Endodermal cell (in vitro differentiated cells): Measurements from ENCODE around the gene SLC24A3. TPM values are rescaled to one million over a fixed set of nuclear protein-coding genes. Genes with fewer than 3 reads are reported as not detected.

Experiments
- DNase-seq: peaks from one replicate; pipeline ENCODE4 v3.0.0-alpha.2; 2017
- H3K27ac ChIP-seq: 2 replicates; pipeline ENCODE4 v1.5.1; 2013; ENCODE audit warnings: mild to moderate bottlenecking, low read depth, low read length, moderate library complexity
- H3K27me3 ChIP-seq: 2 replicates; pipeline ENCODE4 v1.6.1; 2013; ENCODE audit warnings: mild to moderate bottlenecking, low read length, moderate library complexity; ENCODE audit not compliant: insufficient read depth, control insufficient read depth, poor library complexity, severe bottlenecking
- H3K36me3 ChIP-seq: 2 replicates; pipeline ENCODE4 v1.7.0; 2013; ENCODE audit warnings: mild to moderate bottlenecking, low read length, moderate library complexity; ENCODE audit not compliant: control insufficient read depth, insufficient read depth
- H3K4me1 ChIP-seq: one replicate; pipeline ENCODE4 v1.7.0; 2013; ENCODE audit warnings: low read length; ENCODE audit not compliant: control insufficient read depth, insufficient read depth
- H3K4me3 ChIP-seq: 2 replicates; pipeline ENCODE4 v1.5.1; 2013; ENCODE audit warnings: mild to moderate bottlenecking, low read length, moderate library complexity
- H3K9ac ChIP-seq: 2 replicates; pipeline ENCODE4 v1.6.1; 2013; ENCODE audit warnings: mild to moderate bottlenecking, low read length, moderate library complexity; ENCODE audit not compliant: poor library complexity, severe bottlenecking; ENCODE audit errors: extremely low read depth
- H3K9me3 ChIP-seq: 2 replicates; pipeline ENCODE4 v1.6.1; 2013; ENCODE audit warnings: mild to moderate bottlenecking, low read length, moderate library complexity; ENCODE audit not compliant: control insufficient read depth
- H3K27ac Mint-ChIP-seq: 2 replicates; pipeline ENCODE4 v1.8.0; 2020; ENCODE audit warnings: mixed read lengths
- H3K27me3 Mint-ChIP-seq: 2 replicates; pipeline ENCODE4 v1.8.0; 2021; ENCODE audit warnings: mild to moderate bottlenecking, mixed read lengths; ENCODE audit not compliant: insufficient read depth
- H3K36me3 Mint-ChIP-seq: 2 replicates; pipeline ENCODE4 v1.8.0; 2020; ENCODE audit warnings: low read depth, mixed read lengths
- H3K4me1 Mint-ChIP-seq: 2 replicates; pipeline ENCODE4 v1.8.0; 2020; ENCODE audit warnings: mixed read lengths
- H3K4me3 Mint-ChIP-seq: 2 replicates; pipeline ENCODE4 v1.8.0; 2020; ENCODE audit warnings: mild to moderate bottlenecking, moderate library complexity, mixed read lengths
- H3K9me3 Mint-ChIP-seq: 2 replicates; pipeline ENCODE4 v1.8.0; 2020; ENCODE audit warnings: mild to moderate bottlenecking, mixed read lengths
- CTCF ChIP-seq: fragments of 200-600 bp; sonication (generic); conservative IDR thresholded peaks from 2 replicates; pipeline ENCODE4 v1.5.0; 2021; ENCODE audit warnings: antibody characterized with exemption, mild to moderate bottlenecking
- WGBS, 2 experiments: methylation state at CpG; one replicate each; pipeline versions ENCODE4 v1.1.5 to v1.1.7; 2013; ENCODE audit warnings: missing lambda C conversion rate in 2 of 2, mixed read lengths in 1 of 2; ENCODE audit not compliant: insufficient coverage in 1 of 2, insufficient read length in 1 of 2; 5-methylcytosine and 5-hydroxymethylcytosine counted together
- total RNA-seq, 2 donors: library from RNA; stranded (reverse); fragmentation: NEBNext Ultra II Directional in 1 of 2; extraction: Animal tissue kit (Norgen Biotek cat#: 25700) in 1 of 2; gene quantifications; 2 replicates in 1 of 2; 3 replicates in 1 of 2; pipeline ENCODE4 v1.2.1, GENCODE V29; 2021

SLC24A3 gene
- total RNA-seq, 2 donors from 2014 or later, result 1.5 to 1.8 TPM

DNA sequence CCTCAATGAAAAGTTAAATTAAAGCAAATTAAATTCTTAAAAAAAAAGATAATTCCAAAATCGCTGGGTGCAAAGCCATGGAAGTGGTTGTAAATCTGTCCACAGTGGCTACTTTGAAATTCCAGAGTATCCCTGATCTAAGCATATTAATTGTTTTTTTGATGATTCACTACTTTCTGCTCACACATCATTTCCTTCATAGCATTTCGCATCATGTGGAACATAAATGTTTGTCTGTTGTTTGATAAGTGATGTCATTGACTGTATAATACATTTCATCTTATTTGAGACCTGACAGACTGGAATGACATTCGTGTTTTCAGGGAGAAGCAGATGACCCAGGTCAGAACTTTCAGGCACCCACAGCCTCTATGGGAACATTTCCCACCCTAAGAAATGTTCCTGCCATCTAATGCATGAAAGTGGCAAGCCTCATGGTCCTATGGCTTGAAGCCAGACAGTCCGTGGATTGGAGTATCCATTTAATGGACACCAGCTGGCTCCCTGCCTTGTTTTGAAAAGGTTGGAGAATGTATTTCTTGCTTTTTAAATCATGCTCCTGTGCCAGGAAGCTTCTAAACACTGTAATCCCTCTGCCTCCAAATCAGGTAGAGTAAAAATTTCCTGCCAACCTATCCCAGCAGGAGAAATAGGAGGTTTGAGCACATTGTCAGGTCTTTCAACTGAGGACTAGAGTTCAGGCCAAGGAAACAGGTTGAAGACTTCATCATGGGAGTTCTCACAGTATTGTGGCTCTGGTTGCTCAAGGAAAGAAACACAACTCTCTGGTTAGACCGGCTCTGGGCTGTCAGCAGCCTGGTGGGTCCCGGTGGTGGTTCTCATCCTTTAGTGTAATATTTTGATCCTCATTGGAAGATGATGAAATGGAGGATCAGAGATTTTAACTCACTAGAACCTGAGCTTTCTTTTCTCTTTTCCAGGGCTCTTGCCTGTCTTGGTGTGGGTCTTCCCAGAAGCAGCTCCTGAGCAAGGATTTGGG lies 157.9 kb downstream of the SLC24A3 start:
- Mint-ChIP-seq H3K4me3 (no peak overlapping the region), H3K36me3 (no peaks in the 10 kb centered on the region), H3K27me3 (peaks cover 2% of the 10 kb centered on the region), H3K27ac (no peak overlapping the region), H3K4me1 (peaks cover 10% of the 10 kb centered on the region), H3K9me3 (no peaks in the 10 kb centered on the region)
- Histone ChIP-seq H3K27ac (no peak overlapping the region), H3K9ac (no peak overlapping the region), H3K4me1 (no peaks in the 10 kb centered on the region), H3K36me3 (no peaks in the 10 kb centered on the region), H3K4me3 (no peak overlapping the region), H3K27me3 (no peaks in the 10 kb centered on the region), H3K9me3 (no peaks in the 10 kb centered on the region)
- WGBS, 2 experiments, result 90% methylated on average over 3 to 5 of the region's 6 CpGs
- no peak for TF ChIP-seq CTCF
- no peak for DNase-seq

DNA sequence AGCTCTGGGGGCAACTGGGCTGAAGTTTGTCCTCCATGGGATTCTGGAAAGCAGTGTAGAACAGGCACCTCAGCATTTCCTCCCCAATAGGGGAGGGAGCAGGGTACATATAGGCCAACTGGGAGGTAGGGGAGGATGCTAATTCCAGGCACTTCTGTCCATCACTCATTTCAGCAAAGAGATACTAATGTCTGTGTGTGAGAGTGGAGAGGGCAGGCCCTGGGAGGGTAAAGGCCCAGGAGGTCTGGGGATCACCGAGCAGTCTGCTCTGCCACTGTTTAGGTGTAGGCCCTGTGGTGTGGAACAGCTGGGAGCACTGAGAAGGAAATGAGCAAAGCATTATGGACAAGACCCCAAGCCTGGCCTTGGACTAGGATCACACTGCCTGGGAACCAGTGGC lies 158.7 kb downstream of the SLC24A3 start:
- H3K4me3 ChIP-seq, result no peak overlapping the region
- TF ChIP-seq CTCF, result no peak
- no peaks in the 10 kb centered on the region for H3K4me1 ChIP-seq
- Mint-ChIP-seq H3K27ac (no peak overlapping the region), H3K4me1 (peaks cover 10% of the 10 kb centered on the region), H3K9me3 (no peaks in the 10 kb centered on the region), H3K4me3 (no peak overlapping the region), H3K27me3 (peaks cover 2% of the 10 kb centered on the region), H3K36me3 (no peaks in the 10 kb centered on the region)
- no peaks in the 10 kb centered on the region for H3K27me3 ChIP-seq
- H3K36me3 ChIP-seq, result no peaks in the 10 kb centered on the region
- DNase-seq, result no peak
- WGBS, 2 experiments, result 97% methylated on average over 1 of the region's 1 CpG; no CpG with 5 or more reads in 1 of the 2 experiments
- H3K9me3 ChIP-seq, result no peaks in the 10 kb centered on the region
- no peak overlapping the region for H3K9ac ChIP-seq
- H3K27ac ChIP-seq, result no peak overlapping the region

DNA sequence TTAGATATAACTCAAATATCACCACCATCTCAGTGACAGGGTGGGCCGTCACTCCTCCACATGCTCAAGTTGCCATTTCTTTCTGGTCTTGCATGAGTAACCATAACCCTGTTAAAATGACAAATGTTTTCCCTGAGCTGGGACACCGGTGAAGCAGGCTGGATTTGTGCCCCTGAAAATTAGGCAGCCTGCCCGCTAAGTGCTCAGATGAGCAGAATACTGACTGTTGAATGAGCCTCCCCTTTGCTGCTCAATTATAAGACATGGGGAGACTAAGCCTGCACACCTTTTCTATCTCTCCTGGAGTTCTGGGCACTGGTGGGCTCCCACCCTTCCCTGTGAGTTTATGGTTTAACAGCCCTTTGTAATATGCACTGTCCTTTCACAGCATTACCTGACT lies 161.8 kb downstream of the SLC24A3 start:
- Histone ChIP-seq H3K27me3 (no peaks in the 10 kb centered on the region), H3K4me3 (no peak overlapping the region)

More for the DNA sequence above, 161.8 kb downstream of the SLC24A3 start:
- TF ChIP-seq CTCF, result no peak
- DNase-seq, result no peak
- Histone ChIP-seq H3K36me3 (no peaks in the 10 kb centered on the region), H3K9ac (no peak overlapping the region), H3K4me1 (no peaks in the 10 kb centered on the region), H3K9me3 (no peaks in the 10 kb centered on the region), H3K27ac (no peak overlapping the region)
- no peak overlapping the region for H3K27ac Mint-ChIP-seq
- no peaks in the 10 kb centered on the region for H3K9me3 Mint-ChIP-seq
- no peak overlapping the region for H3K4me3 Mint-ChIP-seq
- H3K36me3 Mint-ChIP-seq, result no peaks in the 10 kb centered on the region
- WGBS, 2 experiments, result 87 to 95% methylated on average over 3 of the region's 3 CpGs
- no peaks in the 10 kb centered on the region for H3K4me1 Mint-ChIP-seq
- H3K27me3 Mint-ChIP-seq, result peaks cover 2% of the 10 kb centered on the region
